Activated CD8-positive, alpha-beta T cell treated with anti-CD3 and anti-CD28 coated beads for 36 hours (primary cell): Measurements from ENCODE around the gene LCA5. TPM values are rescaled to one million over a fixed set of nuclear protein-coding genes. Genes with fewer than 3 reads are reported as not detected.

ENCODE experiments used
- ATAC-seq: fragments of 200-7000 bp; cut with Tn5 transposase; one replicate; pipeline ENCODE4 v1.10.0; 2021; ENCODE audit warnings: mild to moderate bottlenecking, moderate library complexity
- CTCF ChIA-PET: fragments of 350-600 bp; sonication (Branson Sonifier 250); formaldehyde crosslinking; loops from one replicate; lab custom pipeline; 2021; ENCODE audit warnings: antibody characterized with exemption; lab: Charles Lee
- POLR2A ChIA-PET: fragments of 350-600 bp; sonication (Branson Sonifier 250); formaldehyde crosslinking; loops from one replicate; lab custom pipeline; 2021; ENCODE audit warnings: antibody characterized with exemption; lab: Charles Lee
- DNase-seq: peaks from one replicate; pipeline ENCODE4 v3.0.0-alpha.2; 2020
- H3K27ac Mint-ChIP-seq: one replicate; pipeline ENCODE4 v1.8.0; 2021; ENCODE audit warnings: mild to moderate bottlenecking, mixed read lengths
- H3K27me3 Mint-ChIP-seq: one replicate; pipeline ENCODE4 v1.8.0; 2021; ENCODE audit warnings: mixed read lengths
- H3K36me3 Mint-ChIP-seq: one replicate; pipeline ENCODE4 v1.8.0; 2021; ENCODE audit warnings: low read depth, mixed read lengths
- H3K4me1 Mint-ChIP-seq: one replicate; pipeline ENCODE4 v1.8.0; 2021; ENCODE audit warnings: low read depth, mixed read lengths
- H3K4me3 Mint-ChIP-seq: one replicate; pipeline ENCODE4 v1.8.0; 2021; ENCODE audit warnings: mild to moderate bottlenecking, moderate library complexity, mixed read lengths
- H3K9me3 Mint-ChIP-seq: one replicate; pipeline ENCODE4 v1.8.0; 2021; ENCODE audit warnings: mixed read lengths
- intact Hi-C: fragments of 100-400 bp; cut with micrococcal nuclease; formaldehyde crosslinking; loops from one replicate; pipeline ENCODE4 v1.10.0; 2022
- total RNA-seq, 2 experiments: library from RNA; stranded (reverse); gene quantifications; one replicate each; pipeline ENCODE4 v1.2.3, GENCODE V29; 2021
- TF ChIP-seq, protein P1 (sequence below): fragments of 200-600 bp; IDR thresholded peaks from one replicate; pipeline ENCODE4 v1.8.0; 2022; ENCODE audit warnings: antibody characterized with exemption, mild to moderate bottlenecking

LCA5 gene
- total RNA-seq, 2 experiments from 2014 or later = 0.07 TPM; not detected in 1

GRCh38 chr6:79524065-79524464, 13.2 kb downstream of the LCA5 start:
- TF ChIP-seq, protein P1, sequence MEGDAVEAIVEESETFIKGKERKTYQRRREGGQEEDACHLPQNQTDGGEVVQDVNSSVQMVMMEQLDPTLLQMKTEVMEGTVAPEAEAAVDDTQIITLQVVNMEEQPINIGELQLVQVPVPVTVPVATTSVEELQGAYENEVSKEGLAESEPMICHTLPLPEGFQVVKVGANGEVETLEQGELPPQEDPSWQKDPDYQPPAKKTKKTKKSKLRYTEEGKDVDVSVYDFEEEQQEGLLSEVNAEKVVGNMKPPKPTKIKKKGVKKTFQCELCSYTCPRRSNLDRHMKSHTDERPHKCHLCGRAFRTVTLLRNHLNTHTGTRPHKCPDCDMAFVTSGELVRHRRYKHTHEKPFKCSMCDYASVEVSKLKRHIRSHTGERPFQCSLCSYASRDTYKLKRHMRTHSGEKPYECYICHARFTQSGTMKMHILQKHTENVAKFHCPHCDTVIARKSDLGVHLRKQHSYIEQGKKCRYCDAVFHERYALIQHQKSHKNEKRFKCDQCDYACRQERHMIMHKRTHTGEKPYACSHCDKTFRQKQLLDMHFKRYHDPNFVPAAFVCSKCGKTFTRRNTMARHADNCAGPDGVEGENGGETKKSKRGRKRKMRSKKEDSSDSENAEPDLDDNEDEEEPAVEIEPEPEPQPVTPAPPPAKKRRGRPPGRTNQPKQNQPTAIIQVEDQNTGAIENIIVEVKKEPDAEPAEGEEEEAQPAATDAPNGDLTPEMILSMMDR = no peak
- ChIA-PET CTCF (no interaction called here), POLR2A (no interaction called here)
- Mint-ChIP-seq H3K27ac (no peak overlapping the region), H3K4me1 (no peaks in the 10 kb centered on the region), H3K36me3 (no peaks in the 10 kb centered on the region), H3K9me3 (no peaks in the 10 kb centered on the region), H3K27me3 (peaks cover 1% of the 10 kb centered on the region), H3K4me3 (no peak overlapping the region)
- ATAC-seq (no peak), DNase-seq (no peak)
- intact Hi-C loops = no loop called here

DNA sequence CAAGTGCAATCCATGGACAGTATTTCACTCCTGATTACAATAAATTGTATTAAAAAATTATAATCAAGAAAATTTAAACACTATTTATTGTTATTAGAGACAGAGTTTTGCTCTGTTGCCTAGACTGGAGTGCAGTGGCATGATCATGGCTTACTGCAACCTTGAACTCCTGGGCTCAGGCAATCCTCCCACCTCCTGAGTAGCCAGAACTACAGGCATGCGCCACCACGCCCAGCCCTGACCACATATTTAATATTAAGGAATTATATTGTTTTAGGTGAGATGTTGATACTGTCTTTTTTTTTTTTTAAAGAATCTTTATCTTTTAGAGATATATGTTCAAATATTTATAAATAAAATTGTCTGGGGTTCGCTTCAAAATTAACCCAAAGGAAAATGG, 14.6 kb downstream of the LCA5 start:
- DNase-seq (no peak), ATAC-seq (no peak)
- Mint-ChIP-seq H3K36me3 (no peaks in the 10 kb centered on the region), H3K9me3 (no peaks in the 10 kb centered on the region), H3K4me1 (no peaks in the 10 kb centered on the region), H3K27me3 (peaks cover 1% of the 10 kb centered on the region), H3K27ac (no peak overlapping the region), H3K4me3 (no peak overlapping the region)
- ChIA-PET POLR2A (no interaction called here), CTCF (no interaction called here)
- intact Hi-C loops = no loop called here
- TF ChIP-seq, protein P1 = no peak

GRCh38 chr6:79520534-79520933, 16.7 kb downstream of the LCA5 start:
- POLR2A ChIA-PET = interaction anchor here (1.1 kb wide), 1 partner anchor 43 kb away, joined by 3 read pairs; no protein-coding TSS in a partner anchor
- H3K4me1 Mint-ChIP-seq = no peaks in the 10 kb centered on the region
- CTCF ChIA-PET = no interaction called here
- ATAC-seq (no peak), DNase-seq (no peak)
- H3K36me3 Mint-ChIP-seq = no peaks in the 10 kb centered on the region
- H3K27ac Mint-ChIP-seq = no peak overlapping the region
- no peak overlapping the region for H3K4me3 Mint-ChIP-seq
- no peaks in the 10 kb centered on the region for H3K27me3 Mint-ChIP-seq
- intact Hi-C loops = no loop called here
- TF ChIP-seq, protein P1 = no peak
- no peaks in the 10 kb centered on the region for H3K9me3 Mint-ChIP-seq

- TF ChIP-seq, protein P1 = no peak
Observed at GRCh38 chr6:79518842-79519241, 18.4 kb downstream of the LCA5 start.

GRCh38 chr6:79515436-79515835, 21.8 kb downstream of the LCA5 start:
- ChIA-PET CTCF (interaction anchor here (1.4 kb wide), 1 partner anchor 354 kb away, joined by 4 read pairs; no protein-coding TSS in a partner anchor), POLR2A (no interaction called here)
- H3K9me3 Mint-ChIP-seq = no peaks in the 10 kb centered on the region
- H3K27ac Mint-ChIP-seq = no peak overlapping the region
- no peaks in the 10 kb centered on the region for H3K36me3 Mint-ChIP-seq
- no peaks in the 10 kb centered on the region for H3K4me1 Mint-ChIP-seq
- no peak for DNase-seq
- TF ChIP-seq, protein P1 = no peak
- intact Hi-C loops = no loop called here
- H3K27me3 Mint-ChIP-seq = no peaks in the 10 kb centered on the region
- H3K4me3 Mint-ChIP-seq = no peak overlapping the region
- ATAC-seq = no peak

More at GRCh38 chr6:79518842-79519241, 18.4 kb downstream of the LCA5 start:
- intact Hi-C loops = no loop called here
- ChIA-PET POLR2A (no interaction called here), CTCF (no interaction called here)
- DNase-seq (no peak), ATAC-seq (no peak)
- H3K27ac Mint-ChIP-seq = no peak overlapping the region
- H3K4me1 Mint-ChIP-seq = no peaks in the 10 kb centered on the region
- no peaks in the 10 kb centered on the region for H3K9me3 Mint-ChIP-seq
- H3K36me3 Mint-ChIP-seq = no peaks in the 10 kb centered on the region
- no peak overlapping the region for H3K4me3 Mint-ChIP-seq
- no peaks in the 10 kb centered on the region for H3K27me3 Mint-ChIP-seq
